NCI-H460 (cell line): ENCODE measurements around the gene HES1. TPM values are rescaled to one million over a fixed set of nuclear protein-coding genes. Genes with fewer than 3 reads are reported as not detected.

Experiments used
- DNase-seq: peaks from one replicate; pipeline ENCODE4 v3.0.0-alpha.2; 2016; ENCODE audit warnings: low read depth; ENCODE audit errors: extremely low read depth
- total RNA-seq: library from RNA; depleted of rRNA; stranded (reverse); fragments of >200 nt; shearing (Covaris generic); gene quantifications from 2 replicates; pipeline ENCODE4 v1.2.3, GENCODE V29; 2014

The HES1 gene
- total RNA-seq, 1 experiment from 2014 or later = 17.7 TPM

- no peak for DNase-seq
Measured at GRCh38 chr3:194101592-194102432, 34.1 kb upstream of the HES1 start.

DNA sequence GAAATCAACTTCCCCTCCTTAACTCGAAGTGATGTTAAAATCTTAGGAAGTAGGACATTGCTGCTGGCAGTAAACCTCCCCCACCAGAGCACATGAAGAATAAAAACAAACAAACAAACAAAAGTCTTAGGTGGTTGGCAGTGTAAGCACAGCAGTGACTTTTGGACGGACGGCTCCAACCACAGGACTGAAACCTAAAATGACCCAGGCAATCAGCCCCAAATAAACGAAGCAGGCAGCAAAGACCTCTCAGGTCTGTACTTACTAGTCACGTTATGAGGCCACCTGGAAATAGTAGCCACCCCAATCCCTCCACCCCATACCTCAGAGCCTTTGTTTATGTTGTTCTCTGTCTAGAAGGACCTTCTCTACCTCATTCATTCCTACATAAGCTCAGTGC lies 33.5 kb upstream of the HES1 start:
- no peak for DNase-seq

DNA sequence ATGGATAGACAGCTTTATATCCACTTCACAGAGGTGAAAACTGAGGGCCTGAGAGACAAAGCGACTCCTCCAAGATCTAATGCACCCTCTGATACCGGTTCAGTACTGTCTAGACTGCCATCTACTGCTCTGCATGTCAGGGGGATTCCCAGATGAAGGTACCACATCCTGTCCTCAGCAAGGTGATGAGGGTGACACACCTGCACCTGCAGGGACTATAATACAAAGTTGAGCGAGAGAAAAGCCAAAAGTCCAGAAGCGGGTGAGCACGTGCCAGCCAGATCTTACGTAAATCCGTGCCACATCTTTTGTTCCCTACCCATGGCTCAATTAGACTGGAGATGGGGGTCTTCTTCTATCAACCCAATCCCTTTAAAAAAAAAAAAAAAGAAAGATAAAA lies 32.4 kb upstream of the HES1 start:
- no peak for DNase-seq

DNA sequence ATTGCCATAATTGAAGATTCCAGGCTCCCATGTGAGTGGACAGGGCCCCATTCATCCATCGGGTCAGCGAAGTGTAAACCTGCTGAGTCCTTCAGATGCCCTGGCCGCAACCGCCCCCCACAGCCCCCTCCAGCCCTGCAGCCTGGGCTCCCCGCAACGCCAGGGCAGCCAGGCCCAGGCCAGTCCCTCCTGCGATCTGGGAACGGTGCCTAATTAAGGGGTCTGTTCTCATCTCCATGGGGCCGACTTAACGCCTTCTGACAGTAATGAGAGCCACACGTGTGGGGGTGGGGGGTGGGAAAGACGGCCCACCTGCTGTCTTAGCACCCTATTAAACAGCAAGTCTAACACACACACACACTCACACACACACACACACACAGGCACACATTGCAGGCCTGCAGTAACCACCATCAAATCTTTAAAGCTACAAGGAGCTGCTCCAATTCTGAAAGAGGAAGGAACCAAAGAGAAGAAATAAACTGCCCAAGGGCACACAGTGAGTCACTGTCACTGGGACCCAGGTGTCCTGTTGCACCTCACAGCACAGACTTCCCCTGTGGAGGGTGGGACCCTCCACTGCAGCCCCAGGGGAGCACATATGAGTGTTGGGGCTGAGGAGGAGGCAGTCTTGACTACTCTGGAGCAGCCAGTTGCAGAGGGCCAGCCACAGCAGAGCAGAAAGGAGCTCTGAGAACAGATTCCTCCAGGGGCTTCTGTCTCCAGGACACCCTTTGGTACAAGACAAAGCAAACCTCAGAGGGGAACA lies 31.8 kb upstream of the HES1 start:
- DNase-seq = no peak

DNA sequence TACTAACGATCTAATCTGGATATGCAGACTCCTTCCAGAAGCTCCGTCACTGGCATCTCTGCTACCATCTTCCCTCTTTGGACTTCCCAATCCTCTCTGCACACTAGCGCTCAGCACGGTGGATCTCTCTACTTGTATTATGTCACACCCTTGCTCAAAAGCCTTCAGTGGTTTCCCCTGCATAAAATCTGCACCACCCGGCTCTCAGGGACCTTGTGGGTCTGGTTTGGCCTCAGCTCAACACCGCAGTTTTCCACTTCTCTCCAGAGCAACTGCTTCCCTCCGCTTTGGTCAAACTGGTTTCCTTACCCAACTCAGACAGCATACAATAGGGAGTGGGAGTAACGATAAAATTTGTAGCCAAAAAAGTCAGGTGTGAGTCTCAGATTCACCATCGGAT lies 30.7 kb upstream of the HES1 start:
- DNase-seq = no peak

DNA sequence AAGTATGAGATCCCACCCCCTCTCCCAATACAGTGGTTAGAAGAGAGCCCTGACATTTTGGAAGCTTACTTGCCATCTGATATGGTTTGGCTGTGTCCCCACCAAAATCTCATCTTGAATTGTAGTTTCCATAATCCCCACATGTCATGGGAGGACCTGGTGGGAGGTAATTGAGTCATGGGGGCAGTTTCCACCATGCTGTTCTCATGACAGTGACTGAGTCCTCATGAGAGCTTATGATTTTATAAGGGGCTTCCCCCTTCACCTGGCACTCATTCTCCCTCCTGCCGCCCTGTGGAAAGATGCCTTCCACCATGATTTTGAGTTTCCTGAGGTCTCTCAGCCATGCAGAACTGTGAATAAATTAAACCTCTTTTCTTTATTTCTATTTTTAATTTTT lies 28.8 kb upstream of the HES1 start:
- DNase-seq = no peak

DNA sequence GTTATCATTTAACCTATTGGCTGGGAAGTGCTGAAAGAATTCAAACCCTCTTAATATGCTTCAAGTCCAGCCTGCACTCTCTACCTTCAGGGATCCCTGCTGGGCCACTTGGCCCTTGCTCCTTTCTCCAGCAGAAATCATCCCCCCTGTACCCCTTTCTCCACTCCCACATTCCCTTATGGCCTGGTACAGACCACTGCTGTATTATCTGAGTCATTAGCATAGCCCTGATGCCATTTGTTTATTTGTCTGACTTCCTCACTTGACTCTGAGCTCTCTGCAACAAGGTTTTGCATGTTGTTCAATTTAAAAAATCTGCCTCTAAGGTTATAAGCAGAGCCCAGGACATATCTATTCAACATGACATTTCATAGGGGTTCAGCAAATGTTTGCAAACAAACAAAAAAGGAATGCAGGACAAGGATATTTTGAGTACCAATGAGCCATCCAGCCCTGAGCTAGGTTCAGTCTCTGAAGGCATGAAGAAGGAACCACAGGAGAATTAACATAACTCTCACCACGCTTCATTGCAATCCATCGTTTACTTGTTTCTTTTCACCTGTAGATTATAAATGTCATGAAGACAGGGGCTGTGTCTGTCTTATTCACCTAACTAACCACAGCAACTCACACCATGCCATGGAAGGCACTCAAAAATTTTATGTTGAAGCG lies 26.6 kb upstream of the HES1 start:
- DNase-seq = no peak

DNA sequence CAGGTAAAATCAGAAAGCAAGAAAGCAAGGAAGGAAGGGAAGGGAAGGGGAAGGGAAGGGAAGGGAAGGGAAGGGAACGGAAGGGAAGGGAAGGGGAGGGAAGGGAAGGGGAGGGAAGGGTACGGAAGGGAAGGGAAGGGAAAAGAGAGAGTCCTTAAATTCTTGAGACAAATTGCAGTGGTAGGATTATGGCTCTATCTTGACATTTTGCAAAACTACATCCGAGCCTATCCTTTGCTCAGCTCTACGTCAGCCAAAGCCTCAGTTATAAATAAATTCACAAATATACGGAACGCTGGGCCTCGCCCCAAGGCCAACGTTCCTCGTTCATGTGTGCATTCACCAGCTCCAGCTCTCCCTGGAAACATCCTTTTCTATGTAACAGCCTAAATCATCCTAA lies 25.5 kb upstream of the HES1 start:
- DNase-seq = no peak

DNA sequence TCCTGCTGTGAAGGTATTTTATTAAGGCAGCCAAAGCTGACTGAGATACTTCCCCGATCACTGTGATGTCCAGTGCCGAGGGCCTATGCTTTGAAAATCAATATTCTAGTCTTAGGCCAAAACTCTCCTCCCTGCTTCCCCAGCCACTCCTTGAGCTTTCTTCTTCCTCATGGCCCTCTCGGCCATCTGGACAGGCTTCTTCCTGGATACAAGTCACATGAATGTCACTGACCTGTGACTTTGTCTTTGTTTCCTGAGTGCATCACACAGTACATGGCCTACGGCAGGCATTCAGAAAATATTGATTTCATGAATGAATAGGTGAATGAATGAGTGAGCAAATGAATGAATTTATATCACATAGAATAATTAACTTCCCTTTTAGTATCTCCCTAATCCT lies 24.6 kb upstream of the HES1 start:
- no peak for DNase-seq

DNA sequence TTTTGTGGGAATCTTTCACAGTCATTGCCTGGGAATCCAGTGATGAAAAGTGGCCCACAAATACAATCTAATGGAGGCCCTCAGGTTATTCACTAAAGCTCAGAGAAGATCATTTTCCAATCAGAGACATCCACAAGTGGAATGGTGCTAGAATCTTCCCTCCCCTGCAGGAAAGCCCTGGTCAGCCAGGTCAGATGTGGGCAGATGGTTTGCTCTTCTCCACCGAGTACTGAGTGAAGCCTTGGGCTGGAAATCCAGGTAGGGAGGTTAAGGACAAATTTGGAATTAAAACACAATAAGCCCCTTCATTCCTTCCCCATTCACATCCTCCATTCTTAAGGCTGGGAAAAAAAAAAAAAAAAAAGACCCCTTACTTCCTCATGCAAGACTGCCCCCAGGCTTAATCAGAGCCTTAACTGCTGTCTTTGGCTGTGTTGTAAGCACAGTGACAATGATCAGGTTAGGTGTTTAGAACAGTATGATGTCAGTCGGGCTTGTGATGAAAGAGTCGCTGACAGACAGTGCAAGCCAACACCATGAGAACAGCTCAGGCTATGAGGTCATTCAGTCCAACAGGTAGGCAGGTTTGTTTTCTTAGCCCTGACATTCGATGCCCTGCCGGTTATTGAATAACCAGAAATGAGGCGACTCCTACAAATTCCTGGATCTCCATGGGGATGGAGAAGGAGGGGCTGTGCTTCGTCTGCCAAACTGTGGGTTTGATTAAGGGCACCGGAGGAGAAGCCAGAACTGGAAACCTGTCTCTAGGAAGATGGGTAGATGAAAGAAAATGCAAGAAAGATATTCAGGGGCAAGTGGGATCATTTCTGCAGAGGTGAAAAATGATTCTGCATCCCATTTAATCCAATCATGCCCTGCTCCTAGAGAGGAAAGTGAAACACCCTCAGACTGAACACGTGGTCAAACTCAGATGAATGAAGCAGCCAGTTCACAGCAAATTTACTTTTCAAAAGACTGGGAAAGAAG lies 23.5 kb upstream of the HES1 start:
- DNase-seq = no peak

DNA sequence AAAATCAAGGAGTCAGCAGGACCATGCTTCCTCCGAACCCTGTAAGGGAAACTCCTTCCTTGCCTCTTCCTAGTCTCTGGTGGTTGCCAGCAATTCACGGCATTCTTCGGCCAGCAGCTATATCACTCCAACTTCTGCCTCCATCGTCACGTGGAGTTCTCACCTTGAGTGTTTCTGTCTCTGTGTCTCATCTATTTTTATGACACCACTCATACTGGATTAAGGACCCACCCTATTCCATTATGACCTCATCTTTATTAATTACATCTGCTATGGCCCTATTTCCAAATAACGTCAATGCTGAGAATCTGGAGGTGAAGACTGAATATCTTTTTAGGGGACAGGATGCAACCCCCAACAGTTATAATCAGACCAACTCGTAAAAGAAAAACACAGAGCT lies 21.8 kb upstream of the HES1 start:
- no peak for DNase-seq

GRCh38 chr3:194117104-194117845 lies 18.7 kb upstream of the HES1 start:
- DNase-seq = no peak

DNA sequence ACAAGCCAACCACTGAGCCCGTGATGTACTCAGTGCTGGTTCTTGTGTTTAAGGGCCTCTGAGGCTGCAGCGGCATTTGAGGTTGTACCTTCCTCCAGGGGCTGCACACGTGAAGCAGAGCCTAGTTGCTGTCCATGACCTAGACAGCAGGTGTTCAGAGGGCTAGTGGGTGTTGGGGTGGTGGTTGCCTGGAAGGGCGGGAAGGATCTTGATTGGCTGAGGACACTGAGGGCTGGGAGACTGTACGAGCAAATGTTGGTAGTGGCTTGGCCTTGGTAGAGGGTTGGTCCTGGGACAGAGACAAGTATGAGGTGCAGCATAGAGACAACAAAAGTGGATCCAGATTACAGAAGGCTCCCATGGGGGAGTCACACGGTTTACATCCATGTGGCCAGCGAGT lies 17.0 kb upstream of the HES1 start:
- DNase-seq = no peak

DNA sequence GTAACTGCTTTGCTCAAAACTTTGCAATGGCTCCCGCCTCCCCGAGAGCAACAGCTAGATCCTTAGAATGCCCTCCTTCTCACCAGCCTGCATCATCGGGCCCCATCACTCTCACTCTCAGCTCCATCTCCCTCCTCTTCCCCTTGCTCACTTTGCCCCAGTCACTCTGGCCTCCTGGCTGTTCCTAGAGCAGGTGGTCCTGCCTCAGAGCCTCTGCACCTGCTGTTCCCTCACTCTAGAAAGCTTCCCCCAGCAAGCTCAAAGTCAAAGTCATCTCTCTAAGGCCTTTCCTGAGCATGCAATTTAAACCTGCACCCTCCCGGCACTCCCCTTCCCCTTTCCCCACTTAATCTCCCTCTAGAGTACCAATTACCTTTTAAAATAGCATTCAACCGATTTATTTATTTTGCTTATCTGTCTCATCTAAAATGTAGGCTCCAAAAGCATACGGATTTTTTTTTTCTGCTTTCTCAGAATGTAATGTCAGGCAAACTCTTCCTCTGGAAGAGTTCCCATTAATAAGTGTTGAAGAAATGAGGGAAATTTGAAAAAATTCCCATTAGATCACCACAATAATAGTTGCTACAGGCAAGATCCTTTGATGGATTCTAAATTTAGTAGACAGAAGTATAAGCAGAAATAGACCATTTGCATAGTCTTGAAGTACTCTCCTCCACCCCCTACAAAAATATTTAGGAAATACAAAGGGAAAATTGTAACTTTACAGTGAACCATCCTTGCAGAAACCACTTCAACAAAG lies 15.9 kb upstream of the HES1 start:
- no peak for DNase-seq

GRCh38 chr3:194120789-194121770 lies 14.9 kb upstream of the HES1 start:
- DNase-seq = no peak

DNA sequence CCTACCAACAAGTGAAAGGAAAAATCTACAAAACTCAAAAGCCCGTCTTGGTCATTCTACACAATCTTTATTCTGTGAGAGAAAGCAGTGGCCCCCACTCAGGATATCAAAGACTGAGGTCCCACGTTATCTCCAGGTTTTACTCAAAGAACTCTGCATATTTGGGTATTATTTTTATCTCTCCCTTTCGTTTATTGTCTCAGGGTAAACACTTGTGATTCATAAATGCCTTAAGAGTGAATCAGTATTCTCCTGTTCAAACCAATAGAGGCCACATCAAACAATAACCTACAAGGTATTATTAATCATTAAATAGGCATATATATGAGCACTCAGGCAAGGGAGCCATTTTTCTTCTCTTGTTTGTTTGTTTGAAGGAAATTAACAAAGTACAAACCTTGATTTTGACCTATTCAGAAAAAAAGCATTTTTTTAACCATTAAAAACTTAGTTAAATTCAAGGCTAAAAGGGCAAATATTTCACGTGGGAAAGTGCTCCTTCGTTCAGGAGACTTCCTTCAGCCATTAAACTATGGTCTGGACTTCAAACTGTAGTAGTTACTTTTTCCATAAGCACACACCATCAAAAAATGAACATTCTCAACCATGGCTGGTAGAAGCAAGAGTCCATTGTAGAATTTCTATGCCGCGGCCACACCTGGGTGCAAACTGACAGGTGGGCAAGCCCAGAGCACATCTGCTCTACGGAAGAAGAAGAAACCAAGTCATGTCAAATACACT lies 13.9 kb upstream of the HES1 start:
- DNase-seq = no peak

DNA sequence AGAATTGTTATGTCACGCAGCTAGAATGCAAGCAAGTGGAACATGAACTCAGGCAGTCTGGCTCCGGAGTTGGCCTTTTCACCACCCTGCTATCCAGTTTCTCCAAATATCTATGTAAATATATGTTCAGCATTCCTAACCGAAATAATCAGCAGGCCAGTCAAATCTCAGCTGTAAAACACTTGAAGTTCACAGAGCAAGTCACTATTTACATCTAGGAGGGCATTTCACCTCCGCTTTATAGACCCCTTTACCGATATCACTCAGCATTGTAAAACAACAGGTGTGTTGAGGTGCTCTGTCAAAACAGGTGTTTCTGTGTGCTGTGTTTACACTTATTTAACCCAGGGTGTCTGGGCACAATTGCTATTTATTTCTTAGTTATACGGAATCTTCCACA lies 12.2 kb upstream of the HES1 start:
- no peak for DNase-seq
